Skeletal muscle tissue (tissue), 4 donors: Measurements from ENCODE around the gene SSR2. TPM values are rescaled to one million over a fixed set of nuclear protein-coding genes. Genes with fewer than 3 reads are reported as not detected.

ENCODE experiments used
- H3K27ac ChIP-seq: one replicate; pipeline ENCODE4 v1.7.0; 2013; ENCODE audit warnings: mild to moderate bottlenecking, low read depth, low read length, inconsistent platforms
- H3K27me3 ChIP-seq, 3 donors: one replicate each; pipeline ENCODE4 v1.7.0; 2013; ENCODE audit warnings: low read length in 3 of 3; ENCODE audit not compliant: control insufficient read depth in 3 of 3, insufficient read depth in 3 of 3
- H3K36me3 ChIP-seq, 3 donors: one replicate each; pipeline ENCODE4 v1.7.0; 2013; ENCODE audit warnings: low read length in 3 of 3; ENCODE audit not compliant: control insufficient read depth in 3 of 3, insufficient read depth in 3 of 3
- H3K4me1 ChIP-seq, 3 donors: one replicate each; pipeline ENCODE4 v1.7.0; 2013; ENCODE audit warnings: low read length in 3 of 3, mild to moderate bottlenecking in 3 of 3; ENCODE audit not compliant: control insufficient read depth in 3 of 3, insufficient read depth in 3 of 3
- H3K4me3 ChIP-seq, 3 donors: one replicate each; pipeline ENCODE4 v1.7.0; 2013; ENCODE audit warnings: low read length in 3 of 3
- H3K9ac ChIP-seq, 3 donors: one replicate each; pipeline ENCODE4 v1.7.0; 2013; ENCODE audit warnings: low read length in 3 of 3, mild to moderate bottlenecking in 3 of 3, moderate library complexity in 2 of 3, low read depth in 1 of 3
- H3K9me3 ChIP-seq, 3 donors: one replicate each; pipeline ENCODE4 v1.7.0; 2013; ENCODE audit warnings: low read length in 3 of 3; ENCODE audit not compliant: control insufficient read depth in 3 of 3
- total RNA-seq: library from RNA; depleted of rRNA; stranded (reverse); fragments of >200 nt; gene quantifications from one replicate; pipeline ENCODE4 v1.2.3, GENCODE V29; 2014
- donor health status: Osteomylitis.

SSR2 gene
- total RNA-seq, 1 donor from 2014 or later, result 276 TPM

- peak overlapping the region; percentile 74 to 88 (median 85) for H3K4me3 ChIP-seq
- peak overlapping the region; percentile 85 to 98 (median 92) for H3K9ac ChIP-seq
- peak overlapping the region; percentile 99 for H3K27ac ChIP-seq
- no peaks in the 10 kb centered on the region for H3K36me3 ChIP-seq
- no peaks in the 10 kb centered on the region for H3K9me3 ChIP-seq
- H3K4me1 ChIP-seq, result peaks cover 72 to 84% (median 72%) of the 10 kb centered on the region in 3 donors
- H3K27me3 ChIP-seq, result no peaks in the 10 kb centered on the region
These were observed 45.2 kb downstream of the SSR2 start for GRCh38 chr1:155975375-155976061.

- Histone ChIP-seq H3K27me3 (no peaks in the 10 kb centered on the region), H3K9ac (peak overlapping the region; percentile 17 to 98 (median 92)), H3K9me3 (no peaks in the 10 kb centered on the region), H3K36me3 (peaks cover 0 to 2% (median under 1%) of the 10 kb centered on the region in 3 donors), H3K4me1 (peaks cover 72 to 84% (median 72%) of the 10 kb centered on the region in 3 donors), H3K4me3 (peak overlapping the region; percentile 74 to 88 (median 85)), H3K27ac (peak overlapping the region; percentile 99)
These were observed 46.3 kb downstream of the SSR2 start for GRCh38 chr1:155974208-155975115.

DNA sequence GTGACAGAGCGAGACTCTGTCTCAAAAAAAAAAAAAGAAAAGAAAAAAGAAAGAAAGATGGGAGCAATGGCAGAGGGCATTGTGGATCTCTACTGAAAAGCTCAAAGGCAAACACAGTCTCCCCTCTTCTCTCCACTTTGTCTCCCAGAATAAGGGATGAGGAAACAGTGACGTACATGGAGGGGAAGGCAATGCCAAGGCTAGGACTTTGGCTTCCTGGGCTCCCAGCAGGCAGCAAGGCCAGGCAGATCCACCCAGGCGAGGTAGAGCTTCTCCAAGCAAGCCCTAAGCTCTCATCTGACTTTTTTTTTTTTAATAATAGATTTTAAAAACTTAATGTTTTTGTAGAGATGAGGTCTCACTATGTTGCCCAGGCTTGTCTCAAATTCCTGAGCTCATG is 47.0 kb downstream of the SSR2 start:
- Histone ChIP-seq H3K4me3 (peak overlapping the region in 1 of 3 donors; percentile 15), H3K9ac (no peak overlapping the region), H3K9me3 (no peaks in the 10 kb centered on the region), H3K27me3 (no peaks in the 10 kb centered on the region), H3K4me1 (peaks cover 72 to 84% (median 73%) of the 10 kb centered on the region in 3 donors), H3K27ac (peak overlapping the region; percentile 99), H3K36me3 (peaks cover 0 to 7% (median 4%) of the 10 kb centered on the region in 3 donors)

DNA sequence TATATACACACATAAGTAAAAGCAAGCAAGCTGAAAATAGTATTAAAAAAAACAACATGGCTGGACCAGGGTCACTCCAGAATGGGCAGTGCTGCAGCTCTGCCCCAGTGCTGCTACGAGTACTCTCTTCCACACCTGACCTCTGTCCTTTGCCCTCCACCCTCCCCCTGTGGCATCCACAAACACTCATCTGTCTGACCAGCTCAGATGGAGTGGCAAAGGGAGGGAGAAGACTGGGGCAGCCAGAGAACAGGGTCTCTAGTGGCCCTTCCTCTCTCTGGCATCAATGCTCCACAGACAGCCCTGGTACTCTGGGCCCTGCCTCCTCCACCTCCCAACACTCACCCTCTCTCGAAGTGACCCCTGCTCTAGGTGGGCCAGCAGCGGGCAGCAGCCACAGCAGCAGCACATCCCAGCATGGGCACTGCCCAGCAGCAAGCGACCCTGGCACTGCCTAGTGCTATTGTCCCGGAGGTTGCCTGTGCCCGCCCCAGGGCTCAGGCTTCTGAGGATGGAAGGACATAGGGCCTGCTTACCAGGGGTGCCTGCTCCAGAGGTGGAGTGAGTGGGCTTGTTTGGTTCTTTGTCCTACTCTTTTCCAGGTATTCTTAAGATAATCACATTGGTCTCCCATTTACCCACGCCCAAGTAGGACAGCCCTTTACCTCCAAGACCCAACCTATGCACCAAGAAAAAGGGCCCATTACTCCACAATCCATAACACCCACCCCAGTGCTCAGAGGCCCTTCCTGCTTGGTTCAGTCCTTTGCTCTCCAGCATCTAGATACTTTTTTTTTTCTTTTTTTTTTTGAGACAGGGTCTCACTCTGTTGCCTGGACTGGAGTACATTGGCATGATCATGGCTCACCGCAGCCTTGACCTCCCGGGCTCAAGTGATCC is 48.6 kb downstream of the SSR2 start:
- Histone ChIP-seq H3K4me3 (no peak overlapping the region), H3K27ac (peak overlapping the region; percentile 37), H3K9ac (peak overlapping the region in 2 of 3 donors; percentile 20 to 40), H3K27me3 (no peaks in the 10 kb centered on the region), H3K36me3 (peaks cover 4 to 11% (median 8%) of the 10 kb centered on the region in 3 donors), H3K9me3 (no peaks in the 10 kb centered on the region), H3K4me1 (peaks cover 80 to 94% (median 86%) of the 10 kb centered on the region in 3 donors)

GRCh38 chr1:155970531-155971167 is 50.1 kb downstream of the SSR2 start:
- peaks cover 84 to 92% (median 87%) of the 10 kb centered on the region in 3 donors for H3K4me1 ChIP-seq
- no peaks in the 10 kb centered on the region for H3K27me3 ChIP-seq
- peak overlapping the region in 2 of 3 donors; percentile 16 to 71 for H3K9ac ChIP-seq
- no peaks in the 10 kb centered on the region for H3K9me3 ChIP-seq
- peak overlapping the region; percentile 92 for H3K27ac ChIP-seq
- H3K4me3 ChIP-seq, result peak overlapping the region in 2 of 3 donors; percentile 29 to 31
- H3K36me3 ChIP-seq, result peaks cover 15 to 23% (median 16%) of the 10 kb centered on the region in 3 donors

- Histone ChIP-seq H3K4me1 (peaks cover 74 to 79% (median 75%) of the 10 kb centered on the region in 3 donors), H3K4me3 (peak overlapping the region; percentile 26 to 58 (median 51)), H3K9me3 (no peaks in the 10 kb centered on the region)
These were observed 51.4 kb downstream of the SSR2 start for GRCh38 chr1:155969377-155969791.

GRCh38 chr1:155968670-155969069 is 52.1 kb downstream of the SSR2 start:
- no peaks in the 10 kb centered on the region for H3K9me3 ChIP-seq
- H3K27me3 ChIP-seq, result no peaks in the 10 kb centered on the region
- peak overlapping the region; percentile 57 to 76 (median 62) for H3K9ac ChIP-seq
- H3K4me1 ChIP-seq, result peaks cover 69 to 72% (median 69%) of the 10 kb centered on the region in 3 donors
- peak overlapping the region; percentile 26 to 58 (median 51) for H3K4me3 ChIP-seq
- peaks cover 29 to 37% (median 30%) of the 10 kb centered on the region in 3 donors for H3K36me3 ChIP-seq
- peak overlapping the region; percentile 92 for H3K27ac ChIP-seq

More at GRCh38 chr1:155969377-155969791, 51.4 kb downstream of the SSR2 start:
- Histone ChIP-seq H3K27me3 (no peaks in the 10 kb centered on the region), H3K9ac (peak overlapping the region; percentile 46 to 76 (median 57)), H3K27ac (peak overlapping the region; percentile 92), H3K36me3 (peaks cover 26 to 34% (median 28%) of the 10 kb centered on the region in 3 donors)

GRCh38 chr1:155968051-155968400 is 52.7 kb downstream of the SSR2 start:
- Histone ChIP-seq H3K4me1 (peaks cover 66 to 69% (median 68%) of the 10 kb centered on the region in 3 donors), H3K4me3 (peak overlapping the region; percentile 16 to 58 (median 49)), H3K36me3 (peaks cover 30 to 39% (median 31%) of the 10 kb centered on the region in 3 donors)

More at GRCh38 chr1:155968051-155968400, 52.7 kb downstream of the SSR2 start:
- peak overlapping the region; percentile 92 for H3K27ac ChIP-seq
- no peaks in the 10 kb centered on the region for H3K9me3 ChIP-seq
- H3K9ac ChIP-seq, result peak overlapping the region; percentile 57 to 76 (median 62)
- H3K27me3 ChIP-seq, result no peaks in the 10 kb centered on the region
